MCF 10A (cell line): ENCODE data around the gene HSPA4. TPM values are rescaled to one million over a fixed set of nuclear protein-coding genes. Genes with fewer than 3 reads are reported as not detected.

Source experiments
- BruUV-seq: library from RNA; stranded (reverse); fragments of 400-500 nt; replicated peaks from 2 replicates; lab custom pipeline; 2021; lab: Mats Ljungman, UMichigan
- CTCF ChIA-PET: fragments of 300-600 bp; sonication (Branson Sonifier 250); formaldehyde crosslinking; extraction: SDS; loops from one replicate; lab custom pipeline; 2021; ENCODE audit warnings: antibody characterized with exemption, inconsistent platforms; lab: Yijun Ruan, JAX
- POLR2A ChIA-PET: fragments of 300-600, 350-650 bp; sonication (Branson Sonifier 250); formaldehyde crosslinking; extraction: SDS; loops from one replicate; lab custom pipeline; 2020; ENCODE audit warnings: antibody characterized with exemption, inconsistent platforms; lab: Yijun Ruan, JAX
- DNase-seq: peaks from one replicate; pipeline ENCODE4 v3.0.0-alpha.2; 2018; ENCODE audit not compliant: unreplicated experiment
- H3K27ac Mint-ChIP-seq: one replicate; pipeline ENCODE4 v1.8.0; 2022; ENCODE audit warnings: mild to moderate bottlenecking, low read depth, mixed read lengths; ENCODE audit not compliant: unreplicated experiment
- H3K27me3 Mint-ChIP-seq: one replicate; pipeline ENCODE4 v1.8.0; 2022; ENCODE audit warnings: mixed read lengths; ENCODE audit not compliant: insufficient read depth, unreplicated experiment
- H3K36me3 Mint-ChIP-seq: one replicate; pipeline ENCODE4 v1.8.0; 2022; ENCODE audit warnings: mild to moderate bottlenecking, moderate library complexity, mixed read lengths; ENCODE audit not compliant: insufficient read depth, unreplicated experiment
- H3K4me1 Mint-ChIP-seq: one replicate; pipeline ENCODE4 v1.8.0; 2022; ENCODE audit warnings: mixed read lengths; ENCODE audit not compliant: insufficient read depth, unreplicated experiment
- H3K4me3 Mint-ChIP-seq: one replicate; pipeline ENCODE4 v1.8.0; 2022; ENCODE audit warnings: mild to moderate bottlenecking, moderate library complexity, mixed read lengths; ENCODE audit not compliant: unreplicated experiment
- H3K9me3 Mint-ChIP-seq: one replicate; pipeline ENCODE4 v1.8.0; 2022; ENCODE audit warnings: mixed read lengths; ENCODE audit not compliant: unreplicated experiment
- CTCF ChIP-seq: fragments of 200-600 bp; IDR thresholded peaks from one replicate; pipeline ENCODE4 v1.8.0; 2022; ENCODE audit warnings: antibody characterized with exemption, mild to moderate bottlenecking; ENCODE audit not compliant: unreplicated experiment
- intact Hi-C: fragments of 100-400 bp; cut with micrococcal nuclease; formaldehyde crosslinking; loops from 2 replicates; pipeline ENCODE4 v1.14.1; 2022
- total RNA-seq: library from RNA; stranded (reverse); gene quantifications from 2 replicates; pipeline ENCODE4 v1.2.3, GENCODE V29; 2022

The HSPA4 gene
- total RNA-seq, 1 experiment from 2014 or later = 218 TPM

- intact Hi-C loops = no loop called here
- no peaks in the 10 kb centered on the region for H3K9me3 Mint-ChIP-seq
- DNase-seq = no peak
- CTCF ChIA-PET = no interaction called here
- H3K4me1 Mint-ChIP-seq = no peaks in the 10 kb centered on the region
- no peaks in the 10 kb centered on the region for H3K36me3 Mint-ChIP-seq
- POLR2A ChIA-PET = no interaction called here
- BruUV-seq = no TSS peak
- H3K27ac Mint-ChIP-seq = no peak overlapping the region
- no peaks in the 10 kb centered on the region for H3K27me3 Mint-ChIP-seq
- TF ChIP-seq CTCF = no peak
- H3K4me3 Mint-ChIP-seq = no peak overlapping the region
Observed at GRCh38 chr5:133124891-133125290, 73.1 kb downstream of the HSPA4 start.

GRCh38 chr5:133128066-133128465 is 76.3 kb downstream of the HSPA4 start:
- no peak for DNase-seq
- Mint-ChIP-seq H3K27ac (no peak overlapping the region), H3K9me3 (no peaks in the 10 kb centered on the region), H3K27me3 (no peaks in the 10 kb centered on the region), H3K36me3 (no peaks in the 10 kb centered on the region), H3K4me3 (no peak overlapping the region), H3K4me1 (no peaks in the 10 kb centered on the region)
- ChIA-PET CTCF (interaction anchor here (0.6 to 2.9 kb wide), 4 partner anchors 10 to 904 kb away, joined by 3 to 12 read pairs (median 3); no protein-coding TSS in a partner anchor), POLR2A (interaction anchor here (0.8 to 2.3 kb wide), 2 partner anchors 15 to 17 kb away, joined by 3 to 7 read pairs; no protein-coding TSS in a partner anchor)
- TF ChIP-seq CTCF = no peak
- no TSS peak for BruUV-seq
- intact Hi-C loops = no loop called here

GRCh38 chr5:133129289-133129688 is 77.5 kb downstream of the HSPA4 start:
- POLR2A ChIA-PET = interaction anchor here (0.9 to 1.2 kb wide), 2 partner anchors 15 to 156 kb away, joined by 4 read pairs; no protein-coding TSS in a partner anchor
- Mint-ChIP-seq H3K4me1 (no peaks in the 10 kb centered on the region), H3K9me3 (no peaks in the 10 kb centered on the region), H3K36me3 (no peaks in the 10 kb centered on the region), H3K27me3 (no peaks in the 10 kb centered on the region), H3K27ac (no peak overlapping the region), H3K4me3 (no peak overlapping the region)
- TF ChIP-seq CTCF = no peak
- no TSS peak for BruUV-seq
- CTCF ChIA-PET = interaction anchor here (0.7 to 2.9 kb wide), 4 partner anchors 18 to 741 kb away, joined by 3 to 12 read pairs (median 3); no protein-coding TSS in a partner anchor
- DNase-seq = no peak
- intact Hi-C loops = no loop called here

- ChIA-PET CTCF (interaction anchor here (0.7 to 0.9 kb wide), 3 partner anchors 157 to 807 kb away, joined by 3 read pairs; no protein-coding TSS in a partner anchor), POLR2A (interaction anchor here (1.0 to 1.2 kb wide), 2 partner anchors 9 to 156 kb away, joined by 3 to 4 read pairs; no protein-coding TSS in a partner anchor)
- Mint-ChIP-seq H3K36me3 (no peaks in the 10 kb centered on the region), H3K27me3 (no peaks in the 10 kb centered on the region), H3K27ac (no peak overlapping the region), H3K4me3 (no peak overlapping the region), H3K4me1 (no peaks in the 10 kb centered on the region), H3K9me3 (no peaks in the 10 kb centered on the region)
- intact Hi-C loops = no loop called here
- no peak for TF ChIP-seq CTCF
- BruUV-seq = no TSS peak
- no peak for DNase-seq
Observed at GRCh38 chr5:133129950-133130349, 78.1 kb downstream of the HSPA4 start.
